HepG2 (cell line): Measurements from ENCODE around the gene COMMD3. TPM values are rescaled to one million over a fixed set of nuclear protein-coding genes. Genes with fewer than 3 reads are reported as not detected.

Experiments used
- ATAC-seq: fragments of 200-7000 bp; cut with Tn5 transposase; 3 replicates; pipeline ENCODE4 v1.9.1; 2020; ENCODE audit warnings: mild to moderate bottlenecking, moderate library complexity
- BruUV-seq: library from RNA; stranded (reverse); fragments of 400-500 nt; replicated peaks from 2 replicates; lab custom pipeline; 2021; lab: Mats Ljungman, UMichigan
- CTCF ChIA-PET: fragments of 300-600 bp; formaldehyde crosslinking; extraction: SDS; loops from one replicate; lab custom pipeline; 2021; ENCODE audit warnings: low total read pairs, inconsistent platforms, low intra/inter-chr PET ratio; lab: Yijun Ruan, JAX
- POLR2A ChIA-PET: fragments of 350-600 bp; sonication (Branson Sonifier 250); formaldehyde crosslinking; loops from one replicate; lab custom pipeline; 2020; ENCODE audit warnings: antibody characterized with exemption, inconsistent platforms; lab: Yijun Ruan, JAX
- DNase-seq: peaks from one replicate; pipeline ENCODE4 v3.0.0-alpha.2; 2015; ENCODE audit warnings: low spot score
- FAIRE-seq: peaks from 3 replicates; lab custom pipeline; 2011; peaks lifted over from hg19 to GRCh38; lab: Jason Lieb, UNC
- H2AFZ ChIP-seq: one replicate; pipeline ENCODE4 v1.6.1; 2011; ENCODE audit warnings: low read length, inconsistent platforms
- H3K27ac ChIP-seq: fragments of 300-600 bp; 3 replicates; pipeline ENCODE4 v1.8.0; 2011; ENCODE audit warnings: mixed run types, mild to moderate bottlenecking, mixed read lengths, low read length, inconsistent platforms; ENCODE audit not compliant: insufficient read depth; ENCODE audit errors: extremely low read length
- H3K27me3 ChIP-seq, 2 experiments: fragments of 200-600 bp in 1 of 2; 2 replicates in 1 of 2; 3 replicates in 1 of 2; pipeline versions ENCODE4 v1.6.0 to v1.8.0; 2011; ENCODE audit warnings: low read length in 2 of 2, mild to moderate bottlenecking in 2 of 2, moderate library complexity in 2 of 2, inconsistent platforms in 1 of 2; ENCODE audit not compliant: insufficient read depth in 2 of 2, control insufficient read depth in 1 of 2
- H3K36me3 ChIP-seq, 2 experiments: fragments of 200-600 bp in 1 of 2; replicated peaks in 1 of 2; 2 replicates in 1 of 2; 3 replicates in 1 of 2; pipeline versions ENCODE4 v1.5.1 to v1.8.0; 2011; ENCODE audit warnings: low read length in 2 of 2, inconsistent platforms in 1 of 2; ENCODE audit not compliant: insufficient read depth in 2 of 2, control insufficient read depth in 1 of 2
- H3K4me1 ChIP-seq: 2 replicates; pipeline ENCODE4 v1.5.1; 2012; ENCODE audit warnings: low read length, inconsistent platforms; ENCODE audit not compliant: insufficient read depth
- H3K4me2 ChIP-seq: 2 replicates; pipeline ENCODE4 v1.6.0; 2011; ENCODE audit warnings: low read depth, low read length, inconsistent platforms
- H3K4me3 ChIP-seq, 3 experiments: fragments of 200-600 bp in 1 of 3; sonication (generic), shearing (Covaris generic) in 1 of 3; replicated peaks in 1 of 3; 2 replicates each; pipeline ENCODE4 v1.5.1; 2011 to 2016; ENCODE audit warnings: low read length in 3 of 3, inconsistent platforms in 2 of 3, low read depth in 2 of 3, mild to moderate bottlenecking in 2 of 3, control low read depth in 1 of 3, mixed read lengths in 1 of 3; ENCODE audit not compliant: insufficient read depth in 1 of 3
- H3K79me2 ChIP-seq: one replicate; pipeline ENCODE4 v1.6.1; 2011; ENCODE audit warnings: low read length, inconsistent platforms; ENCODE audit not compliant: insufficient read depth
- H3K9ac ChIP-seq: 2 replicates; pipeline ENCODE4 v1.6.0; 2011; ENCODE audit warnings: mild to moderate bottlenecking, low read depth, low read length, inconsistent platforms; ENCODE audit not compliant: insufficient read depth
- H3K9me3 ChIP-seq: 2 replicates; pipeline ENCODE4 v1.5.1; 2012; ENCODE audit warnings: mild to moderate bottlenecking, low read length
- H4K20me1 ChIP-seq: 2 replicates; pipeline ENCODE4 v1.6.0; 2011; ENCODE audit warnings: inconsistent platforms, mild to moderate bottlenecking, low read length, moderate library complexity; ENCODE audit not compliant: insufficient read depth
- ATRX ChIP-seq: sonication (generic); formaldehyde crosslinking; IDR thresholded peaks from 2 replicates; pipeline ENCODE4 v1.4.0; 2020; ENCODE audit warnings: missing genetic modification reagents, borderline replicate concordance
- SMYD3 ChIP-seq: sonication (generic); formaldehyde crosslinking; IDR thresholded peaks from 2 replicates; pipeline ENCODE4 v1.8.1; 2023; ENCODE audit warnings: mild to moderate bottlenecking, missing genetic modification reagents
- TCF12 ChIP-seq, 2 experiments: fragments of 450-650 bp in 1 of 2; sonication (generic) in 1 of 2; formaldehyde crosslinking in 1 of 2; IDR thresholded peaks; 2 replicates each; pipeline versions ENCODE4 v1.6.1 to v1.8.0; 2017 to 2022; ENCODE audit warnings: antibody characterized with exemption in 1 of 2, mild to moderate bottlenecking in 1 of 2, missing genetic modification reagents in 1 of 2, moderate library complexity in 1 of 2
- TEAD3 ChIP-seq: optimal IDR thresholded peaks from 2 replicates; pipeline ENCODE3; 2016; ENCODE audit warnings: borderline replicate concordance
- WGBS: methylation state at CpG from one replicate; pipeline ENCODE4 v1.1.6; 2017; ENCODE audit warnings: low lambda C conversion rate; 5-methylcytosine and 5-hydroxymethylcytosine counted together
- in situ Hi-C: cut with HindIII; loops from 2 replicates; pipeline ENCODE4 v1.10.0; 2017; ENCODE audit warnings: low pct_unique_long_range_greater_than_20kb; ENCODE audit not compliant: extremely low pct_ligation_motif_present
- intact Hi-C: fragments of 100-400 bp; cut with micrococcal nuclease; formaldehyde crosslinking; loops from one replicate; pipeline ENCODE4 v1.10.0; 2022; ENCODE audit not compliant: unreplicated experiment
- polyA plus RNA-seq, 8 experiments: library from polyadenylated mRNA; depleted of rRNA in 3 of 8; stranded (reverse) in 7 of 8; unstranded in 1 of 8; fragments of >200 nt; fragmentation: Illumina TruSeq in 4 of 8; extraction: Trizol in 4 of 8; gene quantifications; 2 replicates each; pipeline versions ENCODE4 v1.2.1 to v1.2.3, GENCODE V29; 2011 to 2016; ENCODE audit warnings: low read depth in 4 of 8, missing spikeins in 1 of 8, mixed read lengths in 1 of 8; ENCODE audit not compliant: insufficient read depth in 1 of 8
- total RNA-seq, 5 experiments: library from RNA; depleted of rRNA; stranded (reverse); fragments of >200 nt; fragmentation: Illumina TruSeq; extraction: Trizol; gene quantifications; 2 replicates each; pipeline ENCODE4 v1.2.3, GENCODE V29; 2016; ENCODE audit warnings: low read depth in 1 of 5
- TF ChIP-seq, protein P1 (sequence below): sonication (generic); formaldehyde crosslinking; IDR thresholded peaks from 2 replicates; pipeline ENCODE4 v1.4.0; 2020; ENCODE audit warnings: missing genetic modification reagents
- TF ChIP-seq, protein P2 (sequence below), 2 experiments: IDR thresholded peaks; 2 replicates each; pipeline ENCODE4 v1.6.1; 2011 to 2012; ENCODE audit warnings: low read length in 2 of 2, borderline replicate concordance in 1 of 2, low read depth in 1 of 2, mild to moderate bottlenecking in 1 of 2, moderate library complexity in 1 of 2

COMMD3 gene
- total and polyA plus RNA-seq, 2 of the 13 experiments (the other 11 are each of a cell fraction or from before 2014, with no cell fraction given): 38.7 to 54.4 TPM

DNA sequence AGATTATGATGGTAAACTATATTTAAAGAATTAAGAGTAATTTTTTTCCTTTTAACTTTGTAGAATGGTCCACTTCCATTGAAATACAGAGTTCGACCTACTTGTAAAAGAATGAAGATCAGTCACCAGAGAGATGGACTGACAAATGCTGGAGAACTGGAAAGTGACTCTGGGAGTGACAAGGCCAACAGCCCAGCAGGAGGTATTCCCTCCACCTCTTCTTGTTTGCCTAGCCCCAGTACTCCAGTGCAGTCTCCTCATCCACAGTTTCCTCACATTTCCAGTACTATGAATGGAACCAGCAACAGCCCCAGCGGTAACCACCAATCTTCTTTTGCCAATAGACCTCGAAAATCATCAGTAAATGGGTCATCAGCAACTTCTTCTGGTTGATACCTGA, 13.0 kb downstream of the COMMD3 start:
- POLR2A ChIA-PET: no interaction called here
- H2AFZ ChIP-seq: no peak overlapping the region
- H3K4me1 ChIP-seq: peaks cover 18% of the 10 kb centered on the region
- H3K27me3 ChIP-seq: no peaks in the 10 kb centered on the region; a peak in 1 of 5 replicates
- TF ChIP-seq SMYD3 (CRISPR knock-in tag) (no peak), TEAD3 (CRISPR knock-in tag) (no peak), ATRX (CRISPR knock-in tag) (no peak), TCF12 (IDR thresholded peaks at IDR 0.05) (no peak), TCF12 (CRISPR knock-in tag; IDR thresholded peaks at IDR 0.05) (no peak)
- TF ChIP-seq, protein P1, sequence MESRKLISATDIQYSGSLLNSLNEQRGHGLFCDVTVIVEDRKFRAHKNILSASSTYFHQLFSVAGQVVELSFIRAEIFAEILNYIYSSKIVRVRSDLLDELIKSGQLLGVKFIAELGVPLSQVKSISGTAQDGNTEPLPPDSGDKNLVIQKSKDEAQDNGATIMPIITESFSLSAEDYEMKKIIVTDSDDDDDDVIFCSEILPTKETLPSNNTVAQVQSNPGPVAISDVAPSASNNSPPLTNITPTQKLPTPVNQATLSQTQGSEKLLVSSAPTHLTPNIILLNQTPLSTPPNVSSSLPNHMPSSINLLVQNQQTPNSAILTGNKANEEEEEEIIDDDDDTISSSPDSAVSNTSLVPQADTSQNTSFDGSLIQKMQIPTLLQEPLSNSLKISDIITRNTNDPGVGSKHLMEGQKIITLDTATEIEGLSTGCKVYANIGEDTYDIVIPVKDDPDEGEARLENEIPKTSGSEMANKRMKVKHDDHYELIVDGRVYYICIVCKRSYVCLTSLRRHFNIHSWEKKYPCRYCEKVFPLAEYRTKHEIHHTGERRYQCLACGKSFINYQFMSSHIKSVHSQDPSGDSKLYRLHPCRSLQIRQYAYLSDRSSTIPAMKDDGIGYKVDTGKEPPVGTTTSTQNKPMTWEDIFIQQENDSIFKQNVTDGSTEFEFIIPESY: no peak
- in situ Hi-C loops (no loop called here), intact Hi-C loops (loop anchor here (10.0 kb wide), 1 partner anchor 186 kb away; no protein-coding TSS in a partner anchor)
- 94% methylated on average over 3 of the region's 3 CpGs for WGBS
- DNase-seq (no peak), ATAC-seq (no peak), FAIRE-seq (no peak)
- peaks cover 11% of the 10 kb centered on the region for H4K20me1 ChIP-seq
- no peak overlapping the region for H3K9ac ChIP-seq
- no peak overlapping the region for H3K27ac ChIP-seq
- CTCF ChIA-PET: no interaction called here
- H3K36me3 ChIP-seq: peaks cover 0 to 15% of the 10 kb centered on the region in 2 experiments; a peak in 2 of 5 replicates
- BruUV-seq: no TSS peak
- no peak overlapping the region for H3K4me3 ChIP-seq
- no peaks in the 10 kb centered on the region for H3K9me3 ChIP-seq
- H3K79me2 ChIP-seq: peaks cover 8% of the 10 kb centered on the region
- no peak overlapping the region for H3K4me2 ChIP-seq

DNA sequence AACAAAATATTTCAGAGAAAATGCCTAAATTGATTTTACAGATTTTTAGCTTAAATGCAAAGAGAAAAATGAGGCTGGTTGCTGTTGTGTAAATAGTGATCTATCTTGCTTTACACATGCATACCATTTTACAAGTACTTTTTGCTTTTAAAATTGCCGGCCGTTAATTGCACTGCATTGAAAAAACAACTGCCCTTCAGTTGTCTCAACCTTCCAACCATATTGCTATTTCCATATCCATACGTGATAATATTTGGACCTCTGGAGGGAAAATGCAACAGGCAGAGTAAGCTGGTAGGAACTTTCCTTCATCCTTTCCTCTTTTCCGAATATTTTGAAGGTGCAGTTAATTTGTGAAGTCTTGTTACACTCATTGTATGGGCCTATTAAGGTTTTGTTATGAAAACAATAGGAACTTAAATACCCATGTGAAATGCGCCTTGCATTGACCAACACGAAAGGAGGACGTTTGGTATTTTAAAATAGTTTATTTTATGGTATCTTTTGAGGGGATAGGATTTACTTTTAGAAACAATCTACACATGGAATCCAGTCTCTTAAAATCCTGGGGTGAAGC, 16.0 kb downstream of the COMMD3 start:
- Histone ChIP-seq H4K20me1 (no peaks in the 10 kb centered on the region), H3K27me3 (peaks cover 0 to 8% of the 10 kb centered on the region in 2 experiments; a peak in 3 of 5 replicates), H3K4me2 (no peak overlapping the region), H3K4me3 (no peak overlapping the region), H3K27ac (no peak overlapping the region), H3K4me1 (no peaks in the 10 kb centered on the region), H3K79me2 (no peaks in the 10 kb centered on the region), H3K36me3 (peaks cover 0 to 15% of the 10 kb centered on the region in 2 experiments; a peak in 2 of 5 replicates), H3K9ac (no peak overlapping the region), H2AFZ (no peak overlapping the region), H3K9me3 (no peaks in the 10 kb centered on the region)
- ChIA-PET POLR2A (no interaction called here), CTCF (no interaction called here)
- WGBS: 90% methylated on average over 7 of the region's 7 CpGs
- BruUV-seq: no TSS peak
- DNase-seq: no peak
- intact Hi-C loops (no loop called here), in situ Hi-C loops (no loop called here)
- FAIRE-seq: no peak
- ATAC-seq: no peak
- TF ChIP-seq, protein P2, sequence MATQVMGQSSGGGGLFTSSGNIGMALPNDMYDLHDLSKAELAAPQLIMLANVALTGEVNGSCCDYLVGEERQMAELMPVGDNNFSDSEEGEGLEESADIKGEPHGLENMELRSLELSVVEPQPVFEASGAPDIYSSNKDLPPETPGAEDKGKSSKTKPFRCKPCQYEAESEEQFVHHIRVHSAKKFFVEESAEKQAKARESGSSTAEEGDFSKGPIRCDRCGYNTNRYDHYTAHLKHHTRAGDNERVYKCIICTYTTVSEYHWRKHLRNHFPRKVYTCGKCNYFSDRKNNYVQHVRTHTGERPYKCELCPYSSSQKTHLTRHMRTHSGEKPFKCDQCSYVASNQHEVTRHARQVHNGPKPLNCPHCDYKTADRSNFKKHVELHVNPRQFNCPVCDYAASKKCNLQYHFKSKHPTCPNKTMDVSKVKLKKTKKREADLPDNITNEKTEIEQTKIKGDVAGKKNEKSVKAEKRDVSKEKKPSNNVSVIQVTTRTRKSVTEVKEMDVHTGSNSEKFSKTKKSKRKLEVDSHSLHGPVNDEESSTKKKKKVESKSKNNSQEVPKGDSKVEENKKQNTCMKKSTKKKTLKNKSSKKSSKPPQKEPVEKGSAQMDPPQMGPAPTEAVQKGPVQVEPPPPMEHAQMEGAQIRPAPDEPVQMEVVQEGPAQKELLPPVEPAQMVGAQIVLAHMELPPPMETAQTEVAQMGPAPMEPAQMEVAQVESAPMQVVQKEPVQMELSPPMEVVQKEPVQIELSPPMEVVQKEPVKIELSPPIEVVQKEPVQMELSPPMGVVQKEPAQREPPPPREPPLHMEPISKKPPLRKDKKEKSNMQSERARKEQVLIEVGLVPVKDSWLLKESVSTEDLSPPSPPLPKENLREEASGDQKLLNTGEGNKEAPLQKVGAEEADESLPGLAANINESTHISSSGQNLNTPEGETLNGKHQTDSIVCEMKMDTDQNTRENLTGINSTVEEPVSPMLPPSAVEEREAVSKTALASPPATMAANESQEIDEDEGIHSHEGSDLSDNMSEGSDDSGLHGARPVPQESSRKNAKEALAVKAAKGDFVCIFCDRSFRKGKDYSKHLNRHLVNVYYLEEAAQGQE (IDR thresholded peaks at IDR 0.05; ENCODE audit: borderline replicate concordance in 1 of 2, low read depth in 1 of 2, low read length in 2 of 2): no peak
